Measurements from ENCODE around the gene DDX1.

DDX1 gene

DNA sequence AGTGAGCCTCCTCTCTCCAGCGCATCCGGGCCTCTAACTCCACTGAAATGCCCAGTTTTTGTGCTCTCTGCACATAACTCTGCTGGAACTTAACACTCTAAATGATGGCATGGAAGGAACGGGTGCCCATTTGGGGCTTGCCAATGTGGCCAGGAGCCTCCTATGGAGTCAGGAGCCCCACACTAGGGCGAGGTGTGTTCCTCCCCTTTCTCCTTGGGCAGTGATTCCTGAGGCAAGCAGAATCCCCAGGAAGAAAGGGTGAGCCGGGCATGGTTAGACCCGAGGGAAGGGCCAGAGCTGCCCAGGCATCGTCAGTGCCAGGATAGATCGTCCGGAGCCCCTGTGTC is 63.0 kb downstream of the DDX1 start:
- no peak for TF ChIP-seq CEBPB (IDR thresholded peaks at IDR 0.05)

DNA sequence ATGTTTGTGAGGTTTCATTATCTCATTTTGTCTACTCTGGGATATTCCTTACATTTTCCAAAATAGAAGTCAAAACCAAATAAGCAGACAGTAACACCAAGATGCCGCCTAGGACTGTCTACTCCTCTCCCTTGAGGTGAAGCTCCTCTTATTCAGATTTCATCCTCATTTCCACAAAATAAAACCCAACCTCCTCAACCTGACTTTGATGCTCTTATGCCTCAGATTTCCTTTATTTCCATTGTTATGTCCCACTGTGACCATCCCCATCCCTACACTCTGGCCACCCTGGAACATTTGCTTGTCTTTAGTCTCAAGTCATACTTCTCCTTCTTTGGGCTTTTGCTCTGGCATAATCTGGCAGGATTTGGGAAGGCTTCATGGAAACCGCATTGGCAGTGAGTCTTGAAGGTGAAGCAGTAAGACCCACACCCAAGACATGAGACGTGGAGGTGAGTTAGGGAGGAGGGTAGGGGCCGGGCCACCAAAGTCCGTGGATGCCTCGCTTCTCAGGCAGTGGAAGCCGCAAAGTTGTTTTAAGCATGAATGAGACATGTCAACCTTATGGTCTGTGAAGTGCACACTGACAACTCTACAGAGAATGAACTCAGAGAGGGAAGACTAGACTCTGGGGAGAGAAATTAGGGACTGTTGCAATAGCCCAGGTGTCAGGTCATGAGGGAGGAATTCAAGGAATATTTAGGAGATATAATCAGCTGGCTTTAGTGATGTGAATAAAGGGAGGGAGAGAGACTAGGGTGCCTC is 63.6 kb downstream of the DDX1 start:
- TF ChIP-seq TAF1 (IDR thresholded peaks at IDR 0.05; ENCODE audit: low read depth), result no peak
- no peak for TF ChIP-seq TCF12 (IDR thresholded peaks at IDR 0.05; ENCODE audit: low read depth)
- TF ChIP-seq CREB1 (IDR thresholded peaks at IDR 0.05; ENCODE audit: low read depth), result no peak
- TF ChIP-seq, protein P1, sequence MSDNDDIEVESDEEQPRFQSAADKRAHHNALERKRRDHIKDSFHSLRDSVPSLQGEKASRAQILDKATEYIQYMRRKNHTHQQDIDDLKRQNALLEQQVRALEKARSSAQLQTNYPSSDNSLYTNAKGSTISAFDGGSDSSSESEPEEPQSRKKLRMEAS (IDR thresholded peaks at IDR 0.05), result no peak
- TF ChIP-seq RAD21 (IDR thresholded peaks at IDR 0.05; ENCODE audit: low read depth), result no peak
- TF ChIP-seq EGR1 (IDR thresholded peaks at IDR 0.05), result no peak
- TF ChIP-seq FOXM1 (IDR thresholded peaks at IDR 0.05; ENCODE audit: borderline replicate concordance, low read depth), result no peak
- no peak for TF ChIP-seq ZBTB7A (IDR thresholded peaks at IDR 0.05; ENCODE audit: low read depth)
- no peak for TF ChIP-seq YY1 (IDR thresholded peaks at IDR 0.05; ENCODE audit: low read depth)
- TF ChIP-seq, protein P2, sequence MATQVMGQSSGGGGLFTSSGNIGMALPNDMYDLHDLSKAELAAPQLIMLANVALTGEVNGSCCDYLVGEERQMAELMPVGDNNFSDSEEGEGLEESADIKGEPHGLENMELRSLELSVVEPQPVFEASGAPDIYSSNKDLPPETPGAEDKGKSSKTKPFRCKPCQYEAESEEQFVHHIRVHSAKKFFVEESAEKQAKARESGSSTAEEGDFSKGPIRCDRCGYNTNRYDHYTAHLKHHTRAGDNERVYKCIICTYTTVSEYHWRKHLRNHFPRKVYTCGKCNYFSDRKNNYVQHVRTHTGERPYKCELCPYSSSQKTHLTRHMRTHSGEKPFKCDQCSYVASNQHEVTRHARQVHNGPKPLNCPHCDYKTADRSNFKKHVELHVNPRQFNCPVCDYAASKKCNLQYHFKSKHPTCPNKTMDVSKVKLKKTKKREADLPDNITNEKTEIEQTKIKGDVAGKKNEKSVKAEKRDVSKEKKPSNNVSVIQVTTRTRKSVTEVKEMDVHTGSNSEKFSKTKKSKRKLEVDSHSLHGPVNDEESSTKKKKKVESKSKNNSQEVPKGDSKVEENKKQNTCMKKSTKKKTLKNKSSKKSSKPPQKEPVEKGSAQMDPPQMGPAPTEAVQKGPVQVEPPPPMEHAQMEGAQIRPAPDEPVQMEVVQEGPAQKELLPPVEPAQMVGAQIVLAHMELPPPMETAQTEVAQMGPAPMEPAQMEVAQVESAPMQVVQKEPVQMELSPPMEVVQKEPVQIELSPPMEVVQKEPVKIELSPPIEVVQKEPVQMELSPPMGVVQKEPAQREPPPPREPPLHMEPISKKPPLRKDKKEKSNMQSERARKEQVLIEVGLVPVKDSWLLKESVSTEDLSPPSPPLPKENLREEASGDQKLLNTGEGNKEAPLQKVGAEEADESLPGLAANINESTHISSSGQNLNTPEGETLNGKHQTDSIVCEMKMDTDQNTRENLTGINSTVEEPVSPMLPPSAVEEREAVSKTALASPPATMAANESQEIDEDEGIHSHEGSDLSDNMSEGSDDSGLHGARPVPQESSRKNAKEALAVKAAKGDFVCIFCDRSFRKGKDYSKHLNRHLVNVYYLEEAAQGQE (IDR thresholded peaks at IDR 0.05; ENCODE audit: low read depth), result no peak
- TF ChIP-seq, protein P3, sequence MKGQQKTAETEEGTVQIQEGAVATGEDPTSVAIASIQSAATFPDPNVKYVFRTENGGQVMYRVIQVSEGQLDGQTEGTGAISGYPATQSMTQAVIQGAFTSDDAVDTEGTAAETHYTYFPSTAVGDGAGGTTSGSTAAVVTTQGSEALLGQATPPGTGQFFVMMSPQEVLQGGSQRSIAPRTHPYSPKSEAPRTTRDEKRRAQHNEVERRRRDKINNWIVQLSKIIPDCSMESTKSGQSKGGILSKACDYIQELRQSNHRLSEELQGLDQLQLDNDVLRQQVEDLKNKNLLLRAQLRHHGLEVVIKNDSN (IDR thresholded peaks at IDR 0.05), result no peak
- TF ChIP-seq CEBPB (IDR thresholded peaks at IDR 0.05), result no peak
- TF ChIP-seq NFIC (IDR thresholded peaks at IDR 0.05), result no peak
- TF ChIP-seq EP300 (IDR thresholded peaks at IDR 0.05; ENCODE audit: borderline replicate concordance), result no peak
- TF ChIP-seq TEAD4 (IDR thresholded peaks at IDR 0.05), result no peak

DNA sequence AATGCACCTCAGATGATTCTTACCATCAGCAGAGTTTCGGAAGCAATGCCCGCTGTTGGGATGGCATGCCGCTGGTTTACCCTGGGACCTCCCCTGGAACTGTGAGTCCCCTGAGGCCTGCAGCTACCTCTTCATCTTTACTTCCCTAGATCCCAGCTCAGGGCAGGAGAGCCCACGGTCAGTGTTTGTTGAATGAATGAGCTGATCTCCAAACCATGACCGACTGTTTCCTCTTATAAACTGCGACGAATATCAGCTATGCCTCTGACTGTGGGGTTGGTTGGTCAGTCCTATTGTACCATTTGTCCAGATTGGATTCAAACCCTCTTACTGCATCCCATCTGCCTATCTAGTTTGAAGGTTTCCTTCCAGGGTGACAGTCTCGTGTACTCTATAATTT is 64.4 kb downstream of the DDX1 start:
- TF ChIP-seq CEBPB (IDR thresholded peaks at IDR 0.05), result no peak
- TF ChIP-seq, protein P1 (IDR thresholded peaks at IDR 0.05), result no peak
- TF ChIP-seq EP300 (IDR thresholded peaks at IDR 0.05; ENCODE audit: borderline replicate concordance), result no peak
- TF ChIP-seq YY1 (IDR thresholded peaks at IDR 0.05; ENCODE audit: low read depth), result no peak
- no peak for TF ChIP-seq RAD21 (IDR thresholded peaks at IDR 0.05; ENCODE audit: low read depth)
- no peak for TF ChIP-seq TEAD4 (IDR thresholded peaks at IDR 0.05)
- no peak for TF ChIP-seq EGR1 (IDR thresholded peaks at IDR 0.05)
- TF ChIP-seq TAF1 (IDR thresholded peaks at IDR 0.05; ENCODE audit: low read depth), result no peak
- no peak for TF ChIP-seq ZBTB7A (IDR thresholded peaks at IDR 0.05; ENCODE audit: low read depth)
- TF ChIP-seq, protein P3 (IDR thresholded peaks at IDR 0.05), result no peak

DNA sequence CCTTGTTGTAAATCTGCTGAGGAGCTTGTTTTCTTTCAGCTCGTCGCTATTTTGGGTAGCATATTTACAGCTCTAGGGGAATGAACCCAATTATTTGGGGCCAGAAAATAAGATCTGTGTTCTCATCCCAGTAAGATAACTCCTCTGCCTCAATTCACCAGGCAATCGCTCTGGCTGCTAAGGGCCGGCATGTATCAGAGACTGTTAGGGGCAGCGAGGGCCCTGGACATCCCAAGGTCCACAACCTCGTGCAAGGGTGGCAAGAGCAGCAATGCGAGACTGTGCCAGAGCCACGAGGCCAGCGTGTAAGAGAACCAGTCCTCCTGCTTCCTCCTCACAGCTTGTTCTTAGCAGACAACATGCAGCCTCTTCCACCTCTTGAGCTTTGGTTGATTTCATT is 66.1 kb downstream of the DDX1 start:
- TF ChIP-seq TAF1 (IDR thresholded peaks at IDR 0.05; ENCODE audit: low read depth) (no peak), RAD21 (IDR thresholded peaks at IDR 0.05; ENCODE audit: low read depth) (no peak), TCF12 (IDR thresholded peaks at IDR 0.05; ENCODE audit: low read depth) (no peak), CEBPB (IDR thresholded peaks at IDR 0.05) (no peak), ZBTB7A (IDR thresholded peaks at IDR 0.05; ENCODE audit: low read depth) (no peak), YY1 (IDR thresholded peaks at IDR 0.05; ENCODE audit: low read depth) (no peak), TEAD4 (IDR thresholded peaks at IDR 0.05) (no peak), EGR1 (IDR thresholded peaks at IDR 0.05) (no peak), EP300 (IDR thresholded peaks at IDR 0.05; ENCODE audit: borderline replicate concordance) (no peak), NFIC (IDR thresholded peaks at IDR 0.05) (no peak), FOXM1 (IDR thresholded peaks at IDR 0.05; ENCODE audit: borderline replicate concordance, low read depth) (no peak), CREB1 (IDR thresholded peaks at IDR 0.05; ENCODE audit: low read depth) (no peak)
- TF ChIP-seq, protein P3 (IDR thresholded peaks at IDR 0.05), result no peak
- TF ChIP-seq, protein P2 (IDR thresholded peaks at IDR 0.05; ENCODE audit: low read depth), result no peak
- TF ChIP-seq, protein P1 (IDR thresholded peaks at IDR 0.05), result no peak

GRCh38 chr2:15658911-15659310 is 67.2 kb downstream of the DDX1 start:
- TF ChIP-seq CEBPB (IDR thresholded peaks at IDR 0.05) (no peak), EGR1 (IDR thresholded peaks at IDR 0.05) (no peak), TEAD4 (IDR thresholded peaks at IDR 0.05) (no peak), RAD21 (IDR thresholded peaks at IDR 0.05; ENCODE audit: low read depth) (no peak), CREB1 (IDR thresholded peaks at IDR 0.05; ENCODE audit: low read depth) (no peak), EP300 (IDR thresholded peaks at IDR 0.05; ENCODE audit: borderline replicate concordance) (no peak), FOXM1 (IDR thresholded peaks at IDR 0.05; ENCODE audit: borderline replicate concordance, low read depth) (no peak), TAF1 (IDR thresholded peaks at IDR 0.05; ENCODE audit: low read depth) (no peak), YY1 (IDR thresholded peaks at IDR 0.05; ENCODE audit: low read depth) (no peak), NFIC (IDR thresholded peaks at IDR 0.05) (no peak)
- TF ChIP-seq, protein P3 (IDR thresholded peaks at IDR 0.05), result no peak
- TF ChIP-seq, protein P1 (IDR thresholded peaks at IDR 0.05), result no peak
- TF ChIP-seq, protein P2 (IDR thresholded peaks at IDR 0.05; ENCODE audit: low read depth), result no peak

All from Ishikawa (cell line).